Thyroid gland (tissue), 4 donors: ENCODE measurements around the gene C11orf24. TPM values are rescaled to one million over a fixed set of nuclear protein-coding genes. Genes with fewer than 3 reads are reported as not detected.
A peak's percentile ranks its signal among the peaks of the same experiment; 100 is the strongest.

Source experiments
- DNase-seq, 2 donors: peaks; one replicate each; pipeline ENCODE4 v3.0.0-alpha.2; 2019
- H3K27ac ChIP-seq, 3 donors: fragments of 200-600 bp; sonication (generic); 1 replicate in 2 of 3; 2 replicates in 1 of 3; pipeline ENCODE4 v1.5.1; 2016 to 2019; ENCODE audit warnings: mild to moderate bottlenecking in 1 of 3, moderate library complexity in 1 of 3
- H3K27me3 ChIP-seq: fragments of 200-600 bp; sonication (generic); one replicate; pipeline ENCODE4 v1.5.1; 2019
- H3K36me3 ChIP-seq, 2 donors: fragments of 200-600 bp; sonication (generic); one replicate each; pipeline ENCODE4 v1.5.1; 2016 to 2019
- H3K4me1 ChIP-seq, 2 donors: fragments of 200-600 bp; sonication (generic); one replicate each; pipeline ENCODE4 v1.5.1; 2017 to 2019
- H3K4me3 ChIP-seq, 3 donors: fragments of 200-600 bp; sonication (generic); replicated peaks in 1 of 3; 1 replicate in 2 of 3; 2 replicates in 1 of 3; pipeline ENCODE4 v1.5.1; 2016; ENCODE audit warnings: mild to moderate bottlenecking in 1 of 3
- H3K9me3 ChIP-seq: fragments of 200-600 bp; sonication (generic); one replicate; pipeline ENCODE4 v1.5.1; 2017
- CTCF ChIP-seq, 6 experiments: fragments of 200-600 bp in 3 of 6; fragments of 450-650 bp in 3 of 6; sonication (generic) in 3 of 6; IDR thresholded peaks; one replicate each; pipeline ENCODE4 v1.5.1; 2016 to 2019; ENCODE audit warnings: antibody characterized with exemption in 6 of 6, mild to moderate bottlenecking in 2 of 6, inconsistent platforms in 1 of 6, moderate library complexity in 1 of 6
- POLR2A ChIP-seq, 2 donors: fragments of 450-650 bp; IDR thresholded peaks; one replicate each; pipeline ENCODE4 v1.6.1; 2017; ENCODE audit warnings: antibody characterized with exemption in 2 of 2, mild to moderate bottlenecking in 2 of 2, moderate library complexity in 1 of 2
- WGBS, 2 donors: methylation state at CpG; one replicate each; pipeline ENCODE4 v1.1.5; 2017; 5-methylcytosine and 5-hydroxymethylcytosine counted together
- intact Hi-C: fragments of 100-400 bp; cut with DNase I; formaldehyde crosslinking; loops from one replicate; pipeline ENCODE4 v1.15.1; 2023
- total RNA-seq, 4 donors: library from RNA; depleted of rRNA; stranded (reverse); fragments of >200 nt; gene quantifications; one replicate each; pipeline ENCODE4 v1.2.3, GENCODE V29; 2016

Gene C11orf24
- total RNA-seq, 4 donors from 2014 or later: 12.4 to 28.3 (median 24.4) TPM

- no peak for TF ChIP-seq POLR2A (IDR thresholded peaks at IDR 0.05)
- TF ChIP-seq CTCF (IDR thresholded peaks at IDR 0.05): no peak
- 82 to 90% methylated on average over 21 of the region's 21 CpGs for WGBS, 2 donors
- intact Hi-C loops: no loop called here
- Histone ChIP-seq H3K9me3 (no peaks in the 10 kb centered on the region), H3K36me3 (no peaks in the 10 kb centered on the region), H3K27me3 (no peaks in the 10 kb centered on the region), H3K4me3 (no peak overlapping the region), H3K4me1 (peaks cover 11 to 23% of the 10 kb centered on the region in 2 donors), H3K27ac (peak overlapping the region; percentile 93 to 95 (median 95))
- DNase-seq: peak; percentile 29 to 42
Observed at GRCh38 chr11:68273026-68273738, 1.4 kb upstream of the C11orf24 start.

- intact Hi-C loops: no loop called here
- Histone ChIP-seq H3K27ac (peak overlapping the region; percentile 82 to 95 (median 95)), H3K4me3 (peak overlapping the region; percentile 2 to 89 (median 87)), H3K27me3 (no peaks in the 10 kb centered on the region), H3K36me3 (peaks cover 12 to 15% of the 10 kb centered on the region in 2 donors), H3K9me3 (no peaks in the 10 kb centered on the region), H3K4me1 (peaks cover 11 to 23% of the 10 kb centered on the region in 2 donors)
- TF ChIP-seq POLR2A (IDR thresholded peaks at IDR 0.05) (no peak), CTCF (IDR thresholded peaks at IDR 0.05) (peak in 4 of 6 experiments; percentile 24 to 36 (median 28))
- 4 to 5% methylated on average over 20 to 23 of the region's 23 CpGs for WGBS, 2 donors
- DNase-seq: peak; percentile 57 to 62
Observed at GRCh38 chr11:68271023-68271780, 571 bp downstream of the C11orf24 start.

GRCh38 chr11:68270196-68271022, 1.4 kb downstream of the C11orf24 start:
- Histone ChIP-seq H3K9me3 (no peaks in the 10 kb centered on the region), H3K4me1 (peaks cover 11 to 23% of the 10 kb centered on the region in 2 donors), H3K27me3 (no peaks in the 10 kb centered on the region), H3K36me3 (peaks cover 13 to 19% of the 10 kb centered on the region in 2 donors), H3K4me3 (peak overlapping the region in 1 of 3 donors; percentile 87), H3K27ac (peak overlapping the region in 2 of 3 donors; percentile 82 to 95)
- TF ChIP-seq POLR2A (IDR thresholded peaks at IDR 0.05) (no peak), CTCF (IDR thresholded peaks at IDR 0.05) (no peak)
- WGBS, 2 donors: 68 to 72% methylated on average over 8 of the region's 8 CpGs
- DNase-seq: no peak
- intact Hi-C loops: no loop called here

DNA sequence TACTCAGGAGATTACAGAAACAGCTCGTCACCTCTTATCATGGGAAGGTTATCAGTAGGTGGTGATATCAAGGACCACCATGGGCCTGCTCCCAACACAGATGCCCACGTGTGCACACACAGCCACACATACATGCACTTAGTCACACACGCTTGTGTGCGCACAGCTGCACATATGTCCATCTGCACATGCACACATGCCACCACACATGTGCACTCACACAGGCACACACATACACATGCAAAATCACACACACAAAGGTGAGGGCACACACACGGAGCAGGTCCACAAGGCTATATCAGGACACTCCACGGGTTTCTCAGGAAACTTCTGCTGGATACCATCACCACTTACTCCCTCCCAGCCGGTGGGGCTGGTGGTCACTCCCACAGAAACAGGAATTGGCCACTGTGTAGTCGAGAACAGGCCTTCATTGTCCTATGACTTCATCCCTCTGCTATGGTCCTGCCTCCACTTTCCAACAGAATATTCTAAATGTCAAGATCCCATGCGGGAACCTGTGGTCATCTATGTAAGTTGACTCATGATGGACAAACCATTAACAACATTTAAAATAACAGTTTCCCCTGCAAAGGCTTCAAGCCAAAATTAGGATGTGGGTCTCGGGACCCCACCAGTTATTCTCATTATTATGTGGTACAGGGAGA, 2.2 kb downstream of the C11orf24 start:
- no peak for TF ChIP-seq POLR2A (IDR thresholded peaks at IDR 0.05)
- no peak for TF ChIP-seq CTCF (IDR thresholded peaks at IDR 0.05)
- intact Hi-C loops: no loop called here
- 75 to 84% methylated on average over 9 to 10 of the region's 10 CpGs for WGBS, 2 donors
- H3K27ac ChIP-seq: no peak overlapping the region
- H3K27me3 ChIP-seq: no peaks in the 10 kb centered on the region
- no peak for DNase-seq
- H3K36me3 ChIP-seq: peaks cover 13 to 27% of the 10 kb centered on the region in 2 donors
- no peak overlapping the region for H3K4me3 ChIP-seq
- no peaks in the 10 kb centered on the region for H3K9me3 ChIP-seq
- H3K4me1 ChIP-seq: peaks cover 11 to 23% of the 10 kb centered on the region in 2 donors
